H9 (cell line): ENCODE measurements around the gene SLC6A18. TPM values are rescaled to one million over a fixed set of nuclear protein-coding genes. Genes with fewer than 3 reads are reported as not detected.

Experiments used
- DNase-seq: peaks from one replicate; pipeline ENCODE4 v3.0.0-alpha.2; 2017
- H2AFZ ChIP-seq: one replicate; pipeline ENCODE4 v1.6.1; 2013; ENCODE audit warnings: mild to moderate bottlenecking, low read length, control low read depth, moderate library complexity
- H2AK5ac ChIP-seq: 2 replicates; pipeline ENCODE4 v1.6.1; 2013; ENCODE audit warnings: low read length, control low read depth, mixed read lengths; ENCODE audit not compliant: insufficient read length
- H2BK120ac ChIP-seq: one replicate; pipeline ENCODE4 v1.6.1; 2013; ENCODE audit warnings: low read depth, mild to moderate bottlenecking, low read length, control low read depth, inconsistent platforms; ENCODE audit not compliant: poor library complexity, severe bottlenecking
- H2BK12ac ChIP-seq: 2 replicates; pipeline ENCODE4 v1.6.1; 2013; ENCODE audit warnings: low read length, control low read depth, mixed read lengths, low read depth; ENCODE audit not compliant: insufficient read length
- H2BK15ac ChIP-seq: 2 replicates; pipeline ENCODE4 v1.6.1; 2013; ENCODE audit warnings: low read depth, low read length, control low read depth
- H2BK20ac ChIP-seq: one replicate; pipeline ENCODE4 v1.6.1; 2013; ENCODE audit warnings: low read depth, mild to moderate bottlenecking, low read length, control low read depth, inconsistent platforms; ENCODE audit not compliant: poor library complexity, severe bottlenecking
- H2BK5ac ChIP-seq: 2 replicates; pipeline ENCODE4 v1.6.1; 2013; ENCODE audit warnings: low read length, control low read depth, mixed read lengths; ENCODE audit not compliant: insufficient read length
- H3K14ac ChIP-seq: 2 replicates; pipeline ENCODE4 v1.6.1; 2013; ENCODE audit warnings: low read length, control low read depth; ENCODE audit not compliant: insufficient read depth
- H3K18ac ChIP-seq: 2 replicates; pipeline ENCODE4 v1.6.1; 2013; ENCODE audit warnings: low read depth, mild to moderate bottlenecking, mixed read lengths, low read length, control low read depth; ENCODE audit not compliant: insufficient read length
- H3K23ac ChIP-seq: 2 replicates; pipeline ENCODE4 v1.6.1; 2013; ENCODE audit warnings: low read length, control low read depth, mixed read lengths, low read depth; ENCODE audit not compliant: insufficient read length
- H3K23me2 ChIP-seq: 2 replicates; pipeline ENCODE4 v1.6.1; 2013; ENCODE audit warnings: low read depth, mild to moderate bottlenecking, mixed read lengths, low read length, control low read depth; ENCODE audit not compliant: insufficient read length, poor library complexity, severe bottlenecking
- H3K27ac ChIP-seq: 2 replicates; pipeline ENCODE4 v1.5.1; 2013; ENCODE audit warnings: low read length, control low read depth, mixed read lengths, low read depth; ENCODE audit not compliant: insufficient read length
- H3K27me3 ChIP-seq: 2 replicates; pipeline ENCODE4 v1.6.1; 2013; ENCODE audit warnings: low read length, control low read depth, inconsistent platforms; ENCODE audit not compliant: insufficient read depth
- H3K4ac ChIP-seq: 2 replicates; pipeline ENCODE4 v1.6.1; 2013; ENCODE audit warnings: low read depth, mild to moderate bottlenecking, control low read depth, inconsistent platforms, low read length, moderate library complexity
- H3K4me1 ChIP-seq: 2 replicates; pipeline ENCODE4 v1.6.1; 2013; ENCODE audit warnings: low read length, control low read depth, inconsistent platforms; ENCODE audit not compliant: insufficient read depth
- H3K4me2 ChIP-seq: 2 replicates; pipeline ENCODE4 v1.6.1; 2013; ENCODE audit warnings: low read length, control low read depth, mixed read lengths; ENCODE audit not compliant: insufficient read length, insufficient read depth
- H3K56ac ChIP-seq: 2 replicates; pipeline ENCODE4 v1.6.1; 2013; ENCODE audit warnings: low read depth, mild to moderate bottlenecking, mixed read lengths, low read length, control low read depth; ENCODE audit not compliant: insufficient read length
- H3K79me1 ChIP-seq: 2 replicates; pipeline ENCODE4 v1.6.1; 2013; ENCODE audit warnings: low read depth, mild to moderate bottlenecking, moderate library complexity, low read length, control low read depth, inconsistent platforms; ENCODE audit not compliant: insufficient read depth, poor library complexity, severe bottlenecking
- H3K79me2 ChIP-seq: 2 replicates; pipeline ENCODE4 v1.6.1; 2013; ENCODE audit warnings: low read length, control low read depth, inconsistent platforms; ENCODE audit not compliant: insufficient read depth
- H3K9ac ChIP-seq: 2 replicates; pipeline ENCODE4 v1.6.1; 2013; ENCODE audit warnings: low read length, control low read depth, mixed read lengths; ENCODE audit not compliant: insufficient read length; ENCODE audit errors: extremely low read depth
- H3K9me3 ChIP-seq: one replicate; pipeline ENCODE4 v1.6.1; 2013; ENCODE audit warnings: low read depth, low read length, inconsistent platforms; ENCODE audit not compliant: control insufficient read depth
- H3T11ph ChIP-seq: one replicate; pipeline ENCODE4 v1.6.1; 2013; ENCODE audit warnings: mild to moderate bottlenecking, low read length, control low read depth, inconsistent platforms
- H4K20me1 ChIP-seq: one replicate; pipeline ENCODE4 v1.6.1; 2013; ENCODE audit not compliant: control insufficient read depth, insufficient read length, insufficient read depth
- H4K5ac ChIP-seq: 2 replicates; pipeline ENCODE4 v1.6.1; 2013; ENCODE audit warnings: low read depth, mild to moderate bottlenecking, mixed read lengths, low read length, control low read depth; ENCODE audit not compliant: insufficient read length
- H4K8ac ChIP-seq: replicated peaks from 2 replicates; pipeline ENCODE4 v1.6.1; 2013; ENCODE audit warnings: low read length, control low read depth, mixed read lengths, low read depth; ENCODE audit not compliant: insufficient read length
- H4K91ac ChIP-seq: 2 replicates; pipeline ENCODE4 v1.6.1; 2013; ENCODE audit warnings: low read depth, mild to moderate bottlenecking, moderate library complexity, mixed read lengths, low read length, control low read depth; ENCODE audit not compliant: insufficient read length
- H3K27ac Mint-ChIP-seq, 3 experiments: 2 replicates in 2 of 3; 3 replicates in 1 of 3; pipeline ENCODE4 v1.8.0; 2020 to 2021; ENCODE audit warnings: mixed read lengths in 3 of 3, mild to moderate bottlenecking in 1 of 3, moderate library complexity in 1 of 3
- H3K27me3 Mint-ChIP-seq: 2 replicates; pipeline ENCODE4 v1.8.0; 2021; ENCODE audit warnings: low read depth, mild to moderate bottlenecking, moderate library complexity, mixed read lengths
- H3K36me3 Mint-ChIP-seq, 3 experiments: 2 replicates in 2 of 3; 3 replicates in 1 of 3; pipeline ENCODE4 v1.8.0; 2020 to 2021; ENCODE audit warnings: low read depth in 3 of 3, mixed read lengths in 3 of 3; ENCODE audit not compliant: insufficient read depth in 1 of 3
- H3K4me1 Mint-ChIP-seq, 2 experiments: 2 replicates each; pipeline ENCODE4 v1.8.0; 2020; ENCODE audit warnings: mixed read lengths in 2 of 2
- H3K4me3 Mint-ChIP-seq, 2 experiments: 2 replicates in 1 of 2; 3 replicates in 1 of 2; pipeline ENCODE4 v1.8.0; 2020 to 2021; ENCODE audit warnings: mild to moderate bottlenecking in 2 of 2, mixed read lengths in 2 of 2, moderate library complexity in 1 of 2
- H3K9me3 Mint-ChIP-seq, 2 experiments: 2 replicates in 1 of 2; 3 replicates in 1 of 2; pipeline ENCODE4 v1.8.0; 2020; ENCODE audit warnings: mild to moderate bottlenecking in 2 of 2, mixed read lengths in 2 of 2, moderate library complexity in 1 of 2
- CTCF ChIP-seq: fragments of 200-600 bp; sonication (generic); conservative IDR thresholded peaks from 3 replicates; pipeline ENCODE4 v1.8.0; 2021; ENCODE audit warnings: antibody characterized with exemption, mild to moderate bottlenecking
- WGBS: extraction: QIAGEN DNeasy Blood & Tissue Kit; methylation state at CpG from one replicate; pipeline ENCODE4 v1.1.7; 2013; ENCODE audit warnings: missing lambda C conversion rate, low lambda C conversion rate, mixed read lengths; ENCODE audit not compliant: insufficient read length; ENCODE audit errors: extremely low coverage; 5-methylcytosine and 5-hydroxymethylcytosine counted together
- total RNA-seq: library from RNA; stranded (reverse); gene quantifications from 2 replicates; pipeline ENCODE4 v1.2.1, GENCODE V29; 2021

Gene SLC6A18
- total RNA-seq, 1 experiment from 2014 or later = not detected

- H4K8ac ChIP-seq = no peak overlapping the region
- DNase-seq = peak; percentile 57
- WGBS = no CpG with 5 or more reads among the region's 24 CpGs
- no peak overlapping the region for H3K27ac Mint-ChIP-seq
- no peak overlapping the region for H3K18ac ChIP-seq
- H2AFZ ChIP-seq = no peak overlapping the region
- H2BK15ac ChIP-seq = no peak overlapping the region
- H3K4ac ChIP-seq = no peak overlapping the region
- H3K4me1 Mint-ChIP-seq = peaks cover 3 to 6% of the 10 kb centered on the region in 2 experiments; a peak in 2 of 4 replicates
- peaks cover 0 to 8% of the 10 kb centered on the region in 2 experiments; a peak in 3 of 5 replicates for H3K9me3 Mint-ChIP-seq
- H3K27me3 Mint-ChIP-seq = peaks cover 10% of the 10 kb centered on the region
- no peak overlapping the region for H4K5ac ChIP-seq
- no peaks in the 10 kb centered on the region for H3K79me1 ChIP-seq
- H3K79me2 ChIP-seq = no peaks in the 10 kb centered on the region
- H3K4me1 ChIP-seq = no peaks in the 10 kb centered on the region
- H2AK5ac ChIP-seq = no peak overlapping the region
- H3K14ac ChIP-seq = no peak overlapping the region
- H3K36me3 Mint-ChIP-seq = no peaks in the 10 kb centered on the region; a peak in 1 of 7 replicates
- H3K23ac ChIP-seq = no peak overlapping the region
- H2BK120ac ChIP-seq = no peak overlapping the region
- H3K4me3 Mint-ChIP-seq = no peak overlapping the region
- H2BK12ac ChIP-seq = no peak overlapping the region
- H3K4me2 ChIP-seq = no peak overlapping the region
- H2BK20ac ChIP-seq = no peak overlapping the region
- H4K91ac ChIP-seq = no peak overlapping the region
- H3K23me2 ChIP-seq = no peaks in the 10 kb centered on the region
- TF ChIP-seq CTCF = no peak
- H3K56ac ChIP-seq = no peak overlapping the region
- no peak overlapping the region for H3K27ac ChIP-seq
- H4K20me1 ChIP-seq = no peaks in the 10 kb centered on the region
- H2BK5ac ChIP-seq = no peak overlapping the region
- no peak overlapping the region for H3K9ac ChIP-seq
- H3T11ph ChIP-seq = no peak overlapping the region
- H3K27me3 ChIP-seq = no peaks in the 10 kb centered on the region
- H3K9me3 ChIP-seq = no peaks in the 10 kb centered on the region
These were observed 7.5 kb upstream of the SLC6A18 start for GRCh38 chr5:1217596-1218206.
